Smooth muscle cell (in vitro differentiated cells): ENCODE data around the gene MRFAP1L1. TPM values are rescaled to one million over a fixed set of nuclear protein-coding genes. Genes with fewer than 3 reads are reported as not detected.
A peak's percentile ranks its signal among the peaks of the same experiment; 100 is the strongest.

ENCODE experiments used
- DNase-seq: peaks from one replicate; lab custom pipeline; 2025; ENCODE audit not compliant: unreplicated experiment; lab: John Stamatoyannopoulos, UW
- H2AFZ ChIP-seq: fragments of 200-600 bp; sonication (generic); 2 replicates; pipeline ENCODE4 v1.6.0; 2016; ENCODE audit warnings: antibody characterized with exemption, low read depth, mild to moderate bottlenecking
- H3F3A ChIP-seq: fragments of 200-600 bp; sonication (generic); 2 replicates; pipeline ENCODE4 v1.6.0; 2017; ENCODE audit warnings: antibody characterized with exemption, low read depth
- H3K27ac ChIP-seq: fragments of 200-600 bp; sonication (generic); 2 replicates; pipeline ENCODE4 v1.5.1; 2016; ENCODE audit warnings: low read depth, mild to moderate bottlenecking
- H3K27me3 ChIP-seq: fragments of 200-600 bp; sonication (generic); 2 replicates; pipeline ENCODE4 v1.6.1; 2016; ENCODE audit warnings: low read depth, mild to moderate bottlenecking
- H3K36me3 ChIP-seq: fragments of 200-600 bp; sonication (generic); 2 replicates; pipeline ENCODE4 v1.5.1; 2016; ENCODE audit warnings: low read depth
- H3K4me1 ChIP-seq: fragments of 200-600 bp; sonication (generic); 2 replicates; pipeline ENCODE4 v1.5.1; 2016; ENCODE audit warnings: low read depth
- H3K4me2 ChIP-seq: fragments of 200-600 bp; sonication (generic); 2 replicates; pipeline ENCODE4 v1.6.0; 2016; ENCODE audit warnings: mild to moderate bottlenecking
- H3K4me3 ChIP-seq: fragments of 200-600 bp; sonication (generic); 2 replicates; pipeline ENCODE4 v1.5.1; 2016; ENCODE audit warnings: mild to moderate bottlenecking
- H3K79me2 ChIP-seq: fragments of 200-600 bp; sonication (generic); 2 replicates; pipeline ENCODE4 v1.6.0; 2016; ENCODE audit warnings: low read depth, mild to moderate bottlenecking
- H3K9ac ChIP-seq: fragments of 200-600 bp; sonication (generic); 2 replicates; pipeline ENCODE4 v1.6.0; 2016; ENCODE audit warnings: low read depth
- H3K9me3 ChIP-seq: fragments of 200-600 bp; sonication (generic); replicated peaks from 2 replicates; pipeline ENCODE4 v1.5.1; 2016; ENCODE audit warnings: low read depth
- H4K20me1 ChIP-seq: fragments of 200-600 bp; sonication (generic); 2 replicates; pipeline ENCODE4 v1.6.0; 2016; ENCODE audit warnings: low read depth
- CTCF ChIP-seq: fragments of 200-600 bp; sonication (generic); IDR thresholded peaks from 2 replicates; pipeline ENCODE4 v1.5.1; 2017; ENCODE audit warnings: borderline replicate concordance, mild to moderate bottlenecking, antibody characterized with exemption; ENCODE audit not compliant: insufficient read depth, poor library complexity, severe bottlenecking
- WGBS: methylation state at CpG from one replicate; pipeline ENCODE4 v1.1.7; 2016; ENCODE audit warnings: low lambda C conversion rate; 5-methylcytosine and 5-hydroxymethylcytosine counted together
- polyA plus RNA-seq: library from polyadenylated mRNA; unstranded; fragments of >200 nt; fragmentation: Nextera tagmentation; extraction: Ambion mirVana; gene quantifications from 2 replicates; pipeline ENCODE4 v1.2.1, GENCODE V29; 2016
- total RNA-seq: library from RNA; depleted of rRNA; stranded (reverse); fragments of >200 nt; gene quantifications from 2 replicates; pipeline ENCODE4 v1.2.3, GENCODE V29; 2014

Gene MRFAP1L1
- total and polyA plus RNA-seq, 2 experiments from 2014 or later: 48.9 to 67.1 TPM

DNA sequence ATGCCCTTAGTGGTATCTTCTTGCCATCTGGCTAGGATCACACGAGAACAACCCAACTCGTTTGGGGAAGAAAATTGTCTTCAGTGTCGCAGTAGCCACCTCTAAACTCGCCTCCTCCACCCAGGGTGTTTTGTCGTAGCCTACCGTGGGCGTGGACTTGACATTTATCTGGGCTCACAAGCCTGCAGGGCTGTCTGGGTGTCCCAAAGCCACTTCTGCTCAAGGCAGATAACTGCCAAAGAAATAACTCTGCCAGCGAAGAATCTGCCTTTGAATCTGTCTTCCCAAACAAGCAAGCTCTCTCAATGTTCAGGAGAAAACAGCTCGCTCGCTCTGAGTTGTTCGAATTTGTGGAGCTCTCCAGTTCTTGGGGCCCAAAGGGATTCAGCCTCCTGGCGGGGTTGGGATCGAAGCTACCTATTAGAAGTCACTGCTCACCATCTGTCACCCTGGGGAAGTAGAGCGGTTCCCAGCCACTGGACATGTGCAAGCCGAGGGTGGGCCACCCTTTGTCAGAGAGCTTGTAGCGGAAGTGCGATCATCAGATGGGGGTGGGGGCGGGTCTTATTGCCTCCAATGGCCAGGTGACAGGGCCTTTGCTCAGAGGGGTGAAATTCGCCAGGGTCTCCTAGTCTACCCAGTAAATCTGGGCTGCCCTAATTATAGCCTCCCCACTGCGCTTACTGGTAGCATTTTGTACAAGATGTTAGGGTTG lies 21.1 kb upstream of the MRFAP1L1 start:
- DNase-seq: no peak
- Histone ChIP-seq H3K79me2 (no peaks in the 10 kb centered on the region), H3K9me3 (no peaks in the 10 kb centered on the region), H3K4me3 (no peak overlapping the region), H3K9ac (peak overlapping the region; percentile 51), H3K27me3 (no peaks in the 10 kb centered on the region), H3K4me1 (peaks cover 14% of the 10 kb centered on the region), H4K20me1 (no peaks in the 10 kb centered on the region), H3K27ac (peak overlapping the region; percentile 76), H3F3A (peaks cover 7% of the 10 kb centered on the region), H3K4me2 (peak overlapping the region; percentile 78), H3K36me3 (no peaks in the 10 kb centered on the region), H2AFZ (peak overlapping the region; percentile 90)
- no peak for TF ChIP-seq CTCF
- 61% methylated on average over 20 of the region's 20 CpGs for WGBS

DNA sequence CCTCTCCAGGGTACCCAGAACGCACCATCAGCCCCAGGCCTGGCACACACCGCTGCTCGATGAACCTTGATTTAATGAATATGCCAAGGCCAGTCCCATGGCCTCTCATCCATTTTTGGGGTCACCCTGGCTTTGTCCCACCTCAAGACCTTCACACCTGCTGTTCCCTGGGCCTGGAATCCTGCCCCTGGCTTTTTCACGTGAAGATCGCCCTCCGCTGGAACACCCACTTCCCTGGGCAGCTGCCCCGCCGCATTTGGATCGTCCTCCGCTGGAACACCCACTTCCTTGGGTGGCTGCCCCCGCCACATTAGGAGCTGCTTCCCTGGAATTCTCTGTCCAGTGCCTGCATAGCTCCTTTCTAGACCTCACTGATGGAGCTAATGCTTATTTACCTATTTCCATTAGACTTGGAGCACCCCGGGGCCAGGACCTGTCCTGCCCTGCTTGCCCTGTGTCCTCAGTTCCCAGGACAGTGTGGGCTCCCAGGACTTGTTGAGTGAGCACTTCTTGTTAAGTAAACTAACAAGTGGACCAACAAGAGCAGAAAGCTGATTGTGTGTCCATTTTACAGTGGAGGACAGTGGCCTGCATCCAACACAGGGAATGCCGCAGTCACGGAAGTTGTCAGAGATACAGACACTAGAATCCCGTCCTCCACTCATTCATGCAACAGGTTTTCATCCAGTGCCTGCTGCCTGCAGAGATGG lies 18.8 kb upstream of the MRFAP1L1 start:
- Histone ChIP-seq H4K20me1 (no peaks in the 10 kb centered on the region), H3K36me3 (no peaks in the 10 kb centered on the region), H2AFZ (no peak overlapping the region), H3K9ac (no peak overlapping the region), H3K79me2 (no peaks in the 10 kb centered on the region), H3K27ac (no peak overlapping the region), H3K4me1 (peaks cover 20% of the 10 kb centered on the region), H3K4me3 (no peak overlapping the region), H3F3A (peaks cover 7% of the 10 kb centered on the region), H3K4me2 (no peak overlapping the region), H3K9me3 (no peaks in the 10 kb centered on the region), H3K27me3 (no peaks in the 10 kb centered on the region)
- 93% methylated on average over 15 of the region's 15 CpGs for WGBS
- no peak for DNase-seq
- TF ChIP-seq CTCF: no peak

- no peaks in the 10 kb centered on the region for H4K20me1 ChIP-seq
- no peak overlapping the region for H3K9ac ChIP-seq
- no peaks in the 10 kb centered on the region for H3K79me2 ChIP-seq
- peaks cover 20% of the 10 kb centered on the region for H3K4me1 ChIP-seq
- no peak overlapping the region for H3K4me3 ChIP-seq
- no peak overlapping the region for H3K27ac ChIP-seq
- H3K4me2 ChIP-seq: no peak overlapping the region
- WGBS: 49% methylated on average over 3 of the region's 3 CpGs
- H3K27me3 ChIP-seq: no peaks in the 10 kb centered on the region
- no peaks in the 10 kb centered on the region for H3K36me3 ChIP-seq
- H3K9me3 ChIP-seq: no peaks in the 10 kb centered on the region
- no peak for TF ChIP-seq CTCF
- H2AFZ ChIP-seq: no peak overlapping the region
- no peak for DNase-seq
- peaks cover 7% of the 10 kb centered on the region for H3F3A ChIP-seq
Measured at GRCh38 chr4:6727943-6728250, 18.2 kb upstream of the MRFAP1L1 start.
